H9 (cell line): ENCODE results near the gene FREM2. TPM values are rescaled to one million over a fixed set of nuclear protein-coding genes. Genes with fewer than 3 reads are reported as not detected.

Experiments used
- DNase-seq: peaks from one replicate; pipeline ENCODE4 v3.0.0-alpha.2; 2017
- H2AFZ ChIP-seq: one replicate; pipeline ENCODE4 v1.6.1; 2013; ENCODE audit warnings: mild to moderate bottlenecking, low read length, control low read depth, moderate library complexity
- H2AK5ac ChIP-seq: 2 replicates; pipeline ENCODE4 v1.6.1; 2013; ENCODE audit warnings: low read length, control low read depth, mixed read lengths; ENCODE audit not compliant: insufficient read length
- H2BK120ac ChIP-seq: one replicate; pipeline ENCODE4 v1.6.1; 2013; ENCODE audit warnings: low read depth, mild to moderate bottlenecking, low read length, control low read depth, inconsistent platforms; ENCODE audit not compliant: poor library complexity, severe bottlenecking
- H2BK12ac ChIP-seq: 2 replicates; pipeline ENCODE4 v1.6.1; 2013; ENCODE audit warnings: low read length, control low read depth, mixed read lengths, low read depth; ENCODE audit not compliant: insufficient read length
- H2BK15ac ChIP-seq: 2 replicates; pipeline ENCODE4 v1.6.1; 2013; ENCODE audit warnings: low read depth, low read length, control low read depth
- H2BK20ac ChIP-seq: one replicate; pipeline ENCODE4 v1.6.1; 2013; ENCODE audit warnings: low read depth, mild to moderate bottlenecking, low read length, control low read depth, inconsistent platforms; ENCODE audit not compliant: poor library complexity, severe bottlenecking
- H2BK5ac ChIP-seq: 2 replicates; pipeline ENCODE4 v1.6.1; 2013; ENCODE audit warnings: low read length, control low read depth, mixed read lengths; ENCODE audit not compliant: insufficient read length
- H3K14ac ChIP-seq: 2 replicates; pipeline ENCODE4 v1.6.1; 2013; ENCODE audit warnings: low read length, control low read depth; ENCODE audit not compliant: insufficient read depth
- H3K18ac ChIP-seq: 2 replicates; pipeline ENCODE4 v1.6.1; 2013; ENCODE audit warnings: low read depth, mild to moderate bottlenecking, mixed read lengths, low read length, control low read depth; ENCODE audit not compliant: insufficient read length
- H3K23ac ChIP-seq: 2 replicates; pipeline ENCODE4 v1.6.1; 2013; ENCODE audit warnings: low read length, control low read depth, mixed read lengths, low read depth; ENCODE audit not compliant: insufficient read length
- H3K23me2 ChIP-seq: 2 replicates; pipeline ENCODE4 v1.6.1; 2013; ENCODE audit warnings: low read depth, mild to moderate bottlenecking, mixed read lengths, low read length, control low read depth; ENCODE audit not compliant: insufficient read length, poor library complexity, severe bottlenecking
- H3K27ac ChIP-seq: 2 replicates; pipeline ENCODE4 v1.5.1; 2013; ENCODE audit warnings: low read length, control low read depth, mixed read lengths, low read depth; ENCODE audit not compliant: insufficient read length
- H3K27me3 ChIP-seq: 2 replicates; pipeline ENCODE4 v1.6.1; 2013; ENCODE audit warnings: low read length, control low read depth, inconsistent platforms; ENCODE audit not compliant: insufficient read depth
- H3K4ac ChIP-seq: 2 replicates; pipeline ENCODE4 v1.6.1; 2013; ENCODE audit warnings: low read depth, mild to moderate bottlenecking, control low read depth, inconsistent platforms, low read length, moderate library complexity
- H3K4me1 ChIP-seq: 2 replicates; pipeline ENCODE4 v1.6.1; 2013; ENCODE audit warnings: low read length, control low read depth, inconsistent platforms; ENCODE audit not compliant: insufficient read depth
- H3K4me2 ChIP-seq: 2 replicates; pipeline ENCODE4 v1.6.1; 2013; ENCODE audit warnings: low read length, control low read depth, mixed read lengths; ENCODE audit not compliant: insufficient read length, insufficient read depth
- H3K56ac ChIP-seq: 2 replicates; pipeline ENCODE4 v1.6.1; 2013; ENCODE audit warnings: low read depth, mild to moderate bottlenecking, mixed read lengths, low read length, control low read depth; ENCODE audit not compliant: insufficient read length
- H3K79me1 ChIP-seq: 2 replicates; pipeline ENCODE4 v1.6.1; 2013; ENCODE audit warnings: low read depth, mild to moderate bottlenecking, moderate library complexity, low read length, control low read depth, inconsistent platforms; ENCODE audit not compliant: insufficient read depth, poor library complexity, severe bottlenecking
- H3K79me2 ChIP-seq: 2 replicates; pipeline ENCODE4 v1.6.1; 2013; ENCODE audit warnings: low read length, control low read depth, inconsistent platforms; ENCODE audit not compliant: insufficient read depth
- H3K9ac ChIP-seq: 2 replicates; pipeline ENCODE4 v1.6.1; 2013; ENCODE audit warnings: low read length, control low read depth, mixed read lengths; ENCODE audit not compliant: insufficient read length; ENCODE audit errors: extremely low read depth
- H3K9me3 ChIP-seq: one replicate; pipeline ENCODE4 v1.6.1; 2013; ENCODE audit warnings: low read depth, low read length, inconsistent platforms; ENCODE audit not compliant: control insufficient read depth
- H3T11ph ChIP-seq: one replicate; pipeline ENCODE4 v1.6.1; 2013; ENCODE audit warnings: mild to moderate bottlenecking, low read length, control low read depth, inconsistent platforms
- H4K20me1 ChIP-seq: one replicate; pipeline ENCODE4 v1.6.1; 2013; ENCODE audit not compliant: control insufficient read depth, insufficient read length, insufficient read depth
- H4K5ac ChIP-seq: 2 replicates; pipeline ENCODE4 v1.6.1; 2013; ENCODE audit warnings: low read depth, mild to moderate bottlenecking, mixed read lengths, low read length, control low read depth; ENCODE audit not compliant: insufficient read length
- H4K8ac ChIP-seq: replicated peaks from 2 replicates; pipeline ENCODE4 v1.6.1; 2013; ENCODE audit warnings: low read length, control low read depth, mixed read lengths, low read depth; ENCODE audit not compliant: insufficient read length
- H4K91ac ChIP-seq: 2 replicates; pipeline ENCODE4 v1.6.1; 2013; ENCODE audit warnings: low read depth, mild to moderate bottlenecking, moderate library complexity, mixed read lengths, low read length, control low read depth; ENCODE audit not compliant: insufficient read length
- H3K27ac Mint-ChIP-seq, 3 experiments: 2 replicates in 2 of 3; 3 replicates in 1 of 3; pipeline ENCODE4 v1.8.0; 2020 to 2021; ENCODE audit warnings: mixed read lengths in 3 of 3, mild to moderate bottlenecking in 1 of 3, moderate library complexity in 1 of 3
- H3K27me3 Mint-ChIP-seq: 2 replicates; pipeline ENCODE4 v1.8.0; 2021; ENCODE audit warnings: low read depth, mild to moderate bottlenecking, moderate library complexity, mixed read lengths
- H3K36me3 Mint-ChIP-seq, 3 experiments: 2 replicates in 2 of 3; 3 replicates in 1 of 3; pipeline ENCODE4 v1.8.0; 2020 to 2021; ENCODE audit warnings: low read depth in 3 of 3, mixed read lengths in 3 of 3; ENCODE audit not compliant: insufficient read depth in 1 of 3
- H3K4me1 Mint-ChIP-seq, 2 experiments: 2 replicates each; pipeline ENCODE4 v1.8.0; 2020; ENCODE audit warnings: mixed read lengths in 2 of 2
- H3K4me3 Mint-ChIP-seq, 2 experiments: 2 replicates in 1 of 2; 3 replicates in 1 of 2; pipeline ENCODE4 v1.8.0; 2020 to 2021; ENCODE audit warnings: mild to moderate bottlenecking in 2 of 2, mixed read lengths in 2 of 2, moderate library complexity in 1 of 2
- H3K9me3 Mint-ChIP-seq, 2 experiments: 2 replicates in 1 of 2; 3 replicates in 1 of 2; pipeline ENCODE4 v1.8.0; 2020; ENCODE audit warnings: mild to moderate bottlenecking in 2 of 2, mixed read lengths in 2 of 2, moderate library complexity in 1 of 2
- WGBS: extraction: QIAGEN DNeasy Blood & Tissue Kit; methylation state at CpG from one replicate; pipeline ENCODE4 v1.1.7; 2013; ENCODE audit warnings: missing lambda C conversion rate, low lambda C conversion rate, mixed read lengths; ENCODE audit not compliant: insufficient read length; ENCODE audit errors: extremely low coverage; 5-methylcytosine and 5-hydroxymethylcytosine counted together
- total RNA-seq: library from RNA; stranded (reverse); gene quantifications from 2 replicates; pipeline ENCODE4 v1.2.1, GENCODE V29; 2021
- TF ChIP-seq, protein P1 (sequence below): fragments of 200-600 bp; sonication (generic); conservative IDR thresholded peaks from 3 replicates; pipeline ENCODE4 v1.8.0; 2021; ENCODE audit warnings: antibody characterized with exemption, mild to moderate bottlenecking

Gene FREM2
- total RNA-seq, 1 experiment from 2014 or later, result 16.0 TPM

DNA sequence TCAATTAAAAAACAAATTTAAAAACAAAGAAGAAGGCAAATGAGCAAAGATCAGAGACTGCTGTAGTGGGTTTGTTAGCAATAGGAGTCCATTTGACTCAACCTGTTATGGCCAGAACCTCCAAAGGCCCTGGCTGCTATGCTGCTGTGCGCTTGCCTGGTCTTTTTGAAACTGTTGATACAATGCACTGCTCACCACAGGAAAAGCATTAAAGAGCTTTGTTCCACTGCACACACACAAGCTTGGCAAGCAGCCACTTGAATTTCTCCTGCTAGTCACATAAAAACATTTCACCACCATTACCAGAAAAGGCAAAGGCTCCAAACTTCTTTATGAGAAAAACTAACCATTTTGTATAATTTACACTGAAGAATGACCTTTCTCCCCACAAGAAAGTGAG lies 132.2 kb downstream of the FREM2 start:
- H3K27me3 Mint-ChIP-seq, result no peaks in the 10 kb centered on the region
- Histone ChIP-seq H4K8ac (no peak overlapping the region), H2AFZ (no peak overlapping the region), H3K27ac (no peak overlapping the region), H2BK5ac (no peak overlapping the region), H2BK15ac (no peak overlapping the region), H4K91ac (no peak overlapping the region), H2BK12ac (no peak overlapping the region), H3K4ac (no peak overlapping the region), H3K14ac (no peak overlapping the region), H3K23ac (no peak overlapping the region), H3K9ac (no peak overlapping the region), H3K9me3 (no peaks in the 10 kb centered on the region), H2AK5ac (no peak overlapping the region), H2BK120ac (no peak overlapping the region), H3T11ph (no peak overlapping the region), H3K4me1 (no peaks in the 10 kb centered on the region), H4K5ac (no peak overlapping the region), H3K4me2 (no peak overlapping the region), H3K23me2 (no peaks in the 10 kb centered on the region), H3K79me1 (no peaks in the 10 kb centered on the region), H3K18ac (no peak overlapping the region), H3K79me2 (no peaks in the 10 kb centered on the region), H4K20me1 (no peaks in the 10 kb centered on the region), H3K56ac (no peak overlapping the region), H2BK20ac (no peak overlapping the region), H3K27me3 (no peaks in the 10 kb centered on the region)
- H3K4me3 Mint-ChIP-seq, result no peak overlapping the region
- no peak for DNase-seq
- H3K9me3 Mint-ChIP-seq, result no peaks in the 10 kb centered on the region
- H3K27ac Mint-ChIP-seq, result no peak overlapping the region
- WGBS, result no CpG with 5 or more reads among the region's 1 CpG
- peaks cover 3 to 9% of the 10 kb centered on the region in 2 experiments for H3K4me1 Mint-ChIP-seq
- TF ChIP-seq, protein P1, sequence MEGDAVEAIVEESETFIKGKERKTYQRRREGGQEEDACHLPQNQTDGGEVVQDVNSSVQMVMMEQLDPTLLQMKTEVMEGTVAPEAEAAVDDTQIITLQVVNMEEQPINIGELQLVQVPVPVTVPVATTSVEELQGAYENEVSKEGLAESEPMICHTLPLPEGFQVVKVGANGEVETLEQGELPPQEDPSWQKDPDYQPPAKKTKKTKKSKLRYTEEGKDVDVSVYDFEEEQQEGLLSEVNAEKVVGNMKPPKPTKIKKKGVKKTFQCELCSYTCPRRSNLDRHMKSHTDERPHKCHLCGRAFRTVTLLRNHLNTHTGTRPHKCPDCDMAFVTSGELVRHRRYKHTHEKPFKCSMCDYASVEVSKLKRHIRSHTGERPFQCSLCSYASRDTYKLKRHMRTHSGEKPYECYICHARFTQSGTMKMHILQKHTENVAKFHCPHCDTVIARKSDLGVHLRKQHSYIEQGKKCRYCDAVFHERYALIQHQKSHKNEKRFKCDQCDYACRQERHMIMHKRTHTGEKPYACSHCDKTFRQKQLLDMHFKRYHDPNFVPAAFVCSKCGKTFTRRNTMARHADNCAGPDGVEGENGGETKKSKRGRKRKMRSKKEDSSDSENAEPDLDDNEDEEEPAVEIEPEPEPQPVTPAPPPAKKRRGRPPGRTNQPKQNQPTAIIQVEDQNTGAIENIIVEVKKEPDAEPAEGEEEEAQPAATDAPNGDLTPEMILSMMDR, result no peak
- no peaks in the 10 kb centered on the region for H3K36me3 Mint-ChIP-seq
